ENCODE measurements around the gene XIRP1.

- TF ChIP-seq, protein P1, sequence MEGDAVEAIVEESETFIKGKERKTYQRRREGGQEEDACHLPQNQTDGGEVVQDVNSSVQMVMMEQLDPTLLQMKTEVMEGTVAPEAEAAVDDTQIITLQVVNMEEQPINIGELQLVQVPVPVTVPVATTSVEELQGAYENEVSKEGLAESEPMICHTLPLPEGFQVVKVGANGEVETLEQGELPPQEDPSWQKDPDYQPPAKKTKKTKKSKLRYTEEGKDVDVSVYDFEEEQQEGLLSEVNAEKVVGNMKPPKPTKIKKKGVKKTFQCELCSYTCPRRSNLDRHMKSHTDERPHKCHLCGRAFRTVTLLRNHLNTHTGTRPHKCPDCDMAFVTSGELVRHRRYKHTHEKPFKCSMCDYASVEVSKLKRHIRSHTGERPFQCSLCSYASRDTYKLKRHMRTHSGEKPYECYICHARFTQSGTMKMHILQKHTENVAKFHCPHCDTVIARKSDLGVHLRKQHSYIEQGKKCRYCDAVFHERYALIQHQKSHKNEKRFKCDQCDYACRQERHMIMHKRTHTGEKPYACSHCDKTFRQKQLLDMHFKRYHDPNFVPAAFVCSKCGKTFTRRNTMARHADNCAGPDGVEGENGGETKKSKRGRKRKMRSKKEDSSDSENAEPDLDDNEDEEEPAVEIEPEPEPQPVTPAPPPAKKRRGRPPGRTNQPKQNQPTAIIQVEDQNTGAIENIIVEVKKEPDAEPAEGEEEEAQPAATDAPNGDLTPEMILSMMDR (conservative IDR thresholded peaks at IDR 0.05; ENCODE audit: low read length) = no peak
- no peak for TF ChIP-seq EZH2phosphoT487 (IDR thresholded peaks at IDR 0.05; ENCODE audit: borderline replicate concordance)
Measured at GRCh38 chr3:39157359-39157758, 35.0 kb downstream of the XIRP1 start.

Measured in Loucy (cell line).